ENCODE measurements around the gene TPRX1. TPM values are rescaled to one million over a fixed set of nuclear protein-coding genes. Genes with fewer than 3 reads are reported as not detected.

Gene TPRX1
- total RNA-seq, 1 donor from 2014 or later: not detected

DNA sequence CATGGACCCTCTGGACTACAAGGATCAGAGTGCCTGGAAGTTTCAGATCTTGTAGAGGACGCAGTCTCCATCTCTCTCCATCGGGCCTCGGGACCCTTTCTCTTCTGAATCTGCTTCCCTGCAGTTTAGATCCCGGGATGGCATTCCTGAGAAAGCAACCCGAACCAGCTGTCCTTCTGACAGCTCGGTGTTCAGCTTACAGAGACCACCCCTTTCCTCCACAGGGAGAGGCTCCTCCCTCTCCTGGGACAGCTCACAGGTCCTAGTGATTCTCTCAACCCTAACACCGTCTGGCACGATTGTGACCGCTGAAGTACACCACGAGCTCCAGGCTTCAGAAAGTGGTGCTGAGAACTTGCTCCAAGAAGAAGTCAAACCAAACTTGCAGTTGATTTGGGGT, 35.6 kb upstream of the TPRX1 start:
- no peaks in the 10 kb centered on the region for H3K9me3 ChIP-seq
- no peak overlapping the region for H3K4me3 ChIP-seq
- no peak overlapping the region for H3K27ac ChIP-seq
- H3K27me3 ChIP-seq: no peaks in the 10 kb centered on the region
- intact Hi-C loops (cut with DNase I): no loop called here
- no peaks in the 10 kb centered on the region for H3K36me3 ChIP-seq
- H3K4me1 ChIP-seq: no peaks in the 10 kb centered on the region
- no peak for DNase-seq (ENCODE audit: extremely low spot score in 2 of 2)
- TF ChIP-seq POLR2A (IDR thresholded peaks at IDR 0.05) (no peak), POLR2AphosphoS5 (IDR thresholded peaks at IDR 0.05; ENCODE audit: insufficient read depth in 1 of 2, low read depth in 1 of 2) (no peak)
- TF ChIP-seq, protein P1, sequence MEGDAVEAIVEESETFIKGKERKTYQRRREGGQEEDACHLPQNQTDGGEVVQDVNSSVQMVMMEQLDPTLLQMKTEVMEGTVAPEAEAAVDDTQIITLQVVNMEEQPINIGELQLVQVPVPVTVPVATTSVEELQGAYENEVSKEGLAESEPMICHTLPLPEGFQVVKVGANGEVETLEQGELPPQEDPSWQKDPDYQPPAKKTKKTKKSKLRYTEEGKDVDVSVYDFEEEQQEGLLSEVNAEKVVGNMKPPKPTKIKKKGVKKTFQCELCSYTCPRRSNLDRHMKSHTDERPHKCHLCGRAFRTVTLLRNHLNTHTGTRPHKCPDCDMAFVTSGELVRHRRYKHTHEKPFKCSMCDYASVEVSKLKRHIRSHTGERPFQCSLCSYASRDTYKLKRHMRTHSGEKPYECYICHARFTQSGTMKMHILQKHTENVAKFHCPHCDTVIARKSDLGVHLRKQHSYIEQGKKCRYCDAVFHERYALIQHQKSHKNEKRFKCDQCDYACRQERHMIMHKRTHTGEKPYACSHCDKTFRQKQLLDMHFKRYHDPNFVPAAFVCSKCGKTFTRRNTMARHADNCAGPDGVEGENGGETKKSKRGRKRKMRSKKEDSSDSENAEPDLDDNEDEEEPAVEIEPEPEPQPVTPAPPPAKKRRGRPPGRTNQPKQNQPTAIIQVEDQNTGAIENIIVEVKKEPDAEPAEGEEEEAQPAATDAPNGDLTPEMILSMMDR (IDR thresholded peaks at IDR 0.05): no peak

DNA sequence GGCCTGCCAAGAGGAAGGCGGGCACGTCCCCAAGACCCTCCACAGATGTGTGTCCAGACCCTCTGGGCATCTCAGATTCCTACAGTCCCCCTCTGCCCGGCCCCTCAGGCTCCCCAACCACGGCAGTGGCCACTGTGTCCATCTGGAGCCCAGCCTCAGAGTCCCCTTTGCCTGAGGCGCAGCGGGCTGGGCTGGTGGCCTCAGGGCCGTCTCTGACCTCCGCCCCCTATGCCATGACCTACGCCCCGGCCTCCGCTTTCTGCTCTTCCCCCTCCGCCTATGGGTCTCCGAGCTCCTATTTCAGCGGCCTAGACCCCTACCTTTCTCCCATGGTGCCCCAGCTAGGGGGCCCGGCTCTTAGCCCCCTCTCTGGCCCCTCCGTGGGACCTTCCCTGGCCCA, 35.1 kb upstream of the TPRX1 start:
- DNase-seq (ENCODE audit: extremely low spot score in 2 of 2): no peak
- Histone ChIP-seq H3K9me3 (no peaks in the 10 kb centered on the region), H3K27ac (no peak overlapping the region), H3K4me1 (no peaks in the 10 kb centered on the region), H3K36me3 (no peaks in the 10 kb centered on the region), H3K27me3 (no peaks in the 10 kb centered on the region), H3K4me3 (no peak overlapping the region)
- TF ChIP-seq POLR2AphosphoS5 (IDR thresholded peaks at IDR 0.05; ENCODE audit: insufficient read depth in 1 of 2, low read depth in 1 of 2) (no peak), POLR2A (IDR thresholded peaks at IDR 0.05) (no peak)
- TF ChIP-seq, protein P1 (IDR thresholded peaks at IDR 0.05): no peak
- intact Hi-C loops (cut with DNase I): no loop called here

DNA sequence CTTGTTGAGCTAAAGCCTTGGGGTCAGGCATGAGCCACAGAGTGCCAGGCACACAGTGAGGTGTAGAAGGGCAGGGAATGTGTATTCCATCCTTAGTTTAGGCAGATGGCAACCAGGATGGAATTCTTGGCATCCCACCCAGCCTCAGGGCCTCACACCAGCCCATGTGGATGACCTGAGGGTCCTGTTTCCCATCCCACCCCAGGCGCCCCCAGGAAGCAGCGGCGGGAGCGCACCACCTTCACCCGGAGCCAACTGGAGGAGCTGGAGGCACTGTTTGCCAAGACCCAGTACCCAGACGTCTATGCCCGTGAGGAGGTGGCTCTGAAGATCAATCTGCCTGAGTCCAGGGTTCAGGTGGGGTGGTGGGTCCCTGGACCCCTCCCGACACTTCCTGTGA, 31.7 kb upstream of the TPRX1 start:
- no peaks in the 10 kb centered on the region for H3K36me3 ChIP-seq
- DNase-seq (ENCODE audit: extremely low spot score in 2 of 2): no peak
- H3K4me3 ChIP-seq: no peak overlapping the region
- no peaks in the 10 kb centered on the region for H3K4me1 ChIP-seq
- no peaks in the 10 kb centered on the region for H3K27me3 ChIP-seq
- H3K27ac ChIP-seq: no peak overlapping the region
- no peaks in the 10 kb centered on the region for H3K9me3 ChIP-seq
- intact Hi-C loops (cut with DNase I): no loop called here
- TF ChIP-seq POLR2AphosphoS5 (IDR thresholded peaks at IDR 0.05; ENCODE audit: insufficient read depth in 1 of 2, low read depth in 1 of 2) (no peak), POLR2A (IDR thresholded peaks at IDR 0.05) (no peak)
- TF ChIP-seq, protein P1 (IDR thresholded peaks at IDR 0.05): no peak

DNA sequence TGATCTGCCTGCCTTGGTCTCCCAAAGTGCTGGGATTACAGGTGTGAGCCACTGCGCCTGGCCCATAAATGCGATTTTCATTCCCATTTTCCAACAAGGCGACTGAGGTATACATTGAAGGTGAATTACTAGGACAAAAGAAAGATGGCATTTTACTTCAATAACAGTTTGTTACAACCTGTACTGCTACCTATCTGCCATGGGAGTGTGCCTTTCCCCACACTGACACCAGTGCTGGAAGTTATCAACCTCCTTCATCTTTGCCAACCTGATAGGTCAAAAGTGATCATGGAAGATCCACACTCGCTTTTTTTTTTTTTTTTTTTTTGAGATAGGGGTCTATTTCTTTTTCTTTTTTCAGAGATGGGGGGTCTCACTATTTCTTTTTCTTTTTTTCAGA, 28.4 kb upstream of the TPRX1 start:
- intact Hi-C loops (cut with DNase I): no loop called here
- H3K4me3 ChIP-seq: no peak overlapping the region
- no peaks in the 10 kb centered on the region for H3K27me3 ChIP-seq
- DNase-seq (ENCODE audit: extremely low spot score in 2 of 2): no peak
- TF ChIP-seq, protein P1 (IDR thresholded peaks at IDR 0.05): no peak
- TF ChIP-seq POLR2A (IDR thresholded peaks at IDR 0.05) (no peak), POLR2AphosphoS5 (IDR thresholded peaks at IDR 0.05; ENCODE audit: insufficient read depth in 1 of 2, low read depth in 1 of 2) (no peak)
- H3K36me3 ChIP-seq: no peaks in the 10 kb centered on the region
- no peak overlapping the region for H3K27ac ChIP-seq
- no peaks in the 10 kb centered on the region for H3K4me1 ChIP-seq
- no peaks in the 10 kb centered on the region for H3K9me3 ChIP-seq

DNA sequence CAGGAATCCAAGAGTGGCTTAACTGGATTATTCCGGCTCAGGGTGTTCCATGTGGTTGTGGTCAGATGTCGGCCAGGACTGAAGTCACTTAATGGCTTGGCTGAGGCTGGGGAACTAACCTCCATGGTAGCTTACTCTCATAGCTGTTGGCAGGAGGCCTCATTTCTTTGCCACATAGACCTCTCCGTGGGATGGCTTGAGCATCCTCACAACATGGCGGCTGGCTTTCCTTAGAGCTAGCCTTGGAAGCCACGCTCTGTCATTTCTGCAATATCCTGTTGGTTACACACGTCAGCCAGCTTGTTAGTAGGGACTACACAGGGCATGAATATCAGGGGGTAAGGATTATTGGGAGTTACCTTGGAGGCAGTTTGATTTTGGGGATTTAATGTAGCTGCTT, 22.4 kb upstream of the TPRX1 start:
- Histone ChIP-seq H3K4me3 (no peak overlapping the region), H3K27me3 (no peaks in the 10 kb centered on the region), H3K4me1 (no peaks in the 10 kb centered on the region), H3K27ac (no peak overlapping the region), H3K9me3 (no peaks in the 10 kb centered on the region), H3K36me3 (no peaks in the 10 kb centered on the region)
- intact Hi-C loops (cut with DNase I): no loop called here
- no peak for DNase-seq (ENCODE audit: extremely low spot score in 2 of 2)
- TF ChIP-seq POLR2A (IDR thresholded peaks at IDR 0.05) (no peak), POLR2AphosphoS5 (IDR thresholded peaks at IDR 0.05; ENCODE audit: insufficient read depth in 1 of 2, low read depth in 1 of 2) (no peak)
- TF ChIP-seq, protein P1 (IDR thresholded peaks at IDR 0.05): no peak

Data from vagina (tissue), 2 donors.